Measurements from ENCODE around the gene GPR141.

GPR141 gene

DNA sequence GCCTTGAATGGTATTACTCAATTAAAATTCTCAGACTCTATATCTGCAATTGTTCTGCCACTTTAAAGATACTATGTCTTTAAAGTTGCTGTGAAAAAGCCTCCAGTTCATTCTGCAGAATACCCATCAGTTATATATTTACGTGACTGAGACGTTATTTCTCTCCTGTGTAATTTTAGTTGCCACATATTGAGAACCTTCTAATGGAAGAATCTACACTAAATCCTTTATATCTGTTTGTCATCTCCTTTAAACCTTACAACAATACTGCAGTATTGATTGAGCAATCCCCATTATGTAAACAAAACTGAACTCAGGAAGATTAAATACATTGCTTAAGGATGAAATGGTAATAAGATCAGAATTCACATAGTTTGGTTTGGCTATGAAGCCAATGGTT, 30.0 kb downstream of the GPR141 start:
- H3K36me3 ChIP-seq (ENCODE audit: low read depth): no peaks in the 10 kb centered on the region
- H3K4me3 ChIP-seq (ENCODE audit: severe bottlenecking): no peak overlapping the region
- DNase-seq (ENCODE audit: low spot score): no peak
- H3K27ac ChIP-seq (ENCODE audit: poor library complexity, severe bottlenecking): peak overlapping the region; percentile 17
- ATAC-seq (ENCODE audit: low read depth): peak; percentile 68
- no peak for TF ChIP-seq CTCF (IDR thresholded peaks at IDR 0.05; ENCODE audit: poor library complexity, severe bottlenecking)
- H3K9me3 ChIP-seq (ENCODE audit: severe bottlenecking): no peaks in the 10 kb centered on the region
- no peaks in the 10 kb centered on the region for H3K27me3 ChIP-seq (ENCODE audit: insufficient read depth, poor library complexity, severe bottlenecking)
- H3K4me1 ChIP-seq (ENCODE audit: insufficient read depth, poor library complexity, severe bottlenecking): peaks cover 10% of the 10 kb centered on the region

DNA sequence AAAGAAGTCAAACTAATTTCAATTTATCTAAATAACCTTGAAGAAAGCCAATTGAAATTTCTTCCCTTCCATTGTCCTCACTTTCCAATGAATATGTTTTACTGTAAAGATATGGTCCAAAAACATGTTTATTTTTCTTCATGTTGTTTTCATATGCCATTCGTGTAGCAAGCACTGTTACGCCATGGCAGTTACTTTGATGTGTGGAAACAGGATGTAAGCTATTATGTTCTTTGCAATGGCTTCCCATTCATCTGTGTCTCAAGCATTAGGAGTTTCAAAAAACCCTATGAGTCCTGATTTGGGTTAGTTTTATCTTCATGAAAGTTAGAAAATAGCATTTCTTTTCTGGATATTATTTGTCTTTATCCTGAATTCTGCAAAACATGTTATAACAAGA, 31.0 kb downstream of the GPR141 start:
- Histone ChIP-seq H3K4me3 (ENCODE audit: severe bottlenecking) (no peak overlapping the region), H3K4me1 (ENCODE audit: insufficient read depth, poor library complexity, severe bottlenecking) (peaks cover 10% of the 10 kb centered on the region), H3K27me3 (ENCODE audit: insufficient read depth, poor library complexity, severe bottlenecking) (no peaks in the 10 kb centered on the region), H3K27ac (ENCODE audit: poor library complexity, severe bottlenecking) (no peak overlapping the region), H3K36me3 (ENCODE audit: low read depth) (no peaks in the 10 kb centered on the region), H3K9me3 (ENCODE audit: severe bottlenecking) (no peaks in the 10 kb centered on the region)
- ATAC-seq (ENCODE audit: low read depth) (no peak), DNase-seq (ENCODE audit: low spot score) (no peak)
- no peak for TF ChIP-seq CTCF (IDR thresholded peaks at IDR 0.05; ENCODE audit: poor library complexity, severe bottlenecking)

- Histone ChIP-seq H3K27me3 (ENCODE audit: insufficient read depth, poor library complexity, severe bottlenecking) (no peaks in the 10 kb centered on the region), H3K9me3 (ENCODE audit: severe bottlenecking) (no peaks in the 10 kb centered on the region), H3K36me3 (ENCODE audit: low read depth) (no peaks in the 10 kb centered on the region), H3K27ac (ENCODE audit: poor library complexity, severe bottlenecking) (no peak overlapping the region), H3K4me3 (ENCODE audit: severe bottlenecking) (no peak overlapping the region), H3K4me1 (ENCODE audit: insufficient read depth, poor library complexity, severe bottlenecking) (peaks cover 7% of the 10 kb centered on the region)
- ATAC-seq (ENCODE audit: low read depth) (no peak), DNase-seq (ENCODE audit: low spot score) (no peak)
- TF ChIP-seq CTCF (IDR thresholded peaks at IDR 0.05; ENCODE audit: poor library complexity, severe bottlenecking): no peak
Observed at GRCh38 chr7:37718585-37718984, 35.0 kb downstream of the GPR141 start.

GRCh38 chr7:37719077-37719476, 35.5 kb downstream of the GPR141 start:
- Histone ChIP-seq H3K4me1 (ENCODE audit: insufficient read depth, poor library complexity, severe bottlenecking) (peaks cover 2% of the 10 kb centered on the region), H3K36me3 (ENCODE audit: low read depth) (no peaks in the 10 kb centered on the region), H3K27me3 (ENCODE audit: insufficient read depth, poor library complexity, severe bottlenecking) (no peaks in the 10 kb centered on the region), H3K27ac (ENCODE audit: poor library complexity, severe bottlenecking) (no peak overlapping the region), H3K4me3 (ENCODE audit: severe bottlenecking) (no peak overlapping the region), H3K9me3 (ENCODE audit: severe bottlenecking) (no peaks in the 10 kb centered on the region)
- no peak for ATAC-seq (ENCODE audit: low read depth)
- no peak for DNase-seq (ENCODE audit: low spot score)
- no peak for TF ChIP-seq CTCF (IDR thresholded peaks at IDR 0.05; ENCODE audit: poor library complexity, severe bottlenecking)

DNA sequence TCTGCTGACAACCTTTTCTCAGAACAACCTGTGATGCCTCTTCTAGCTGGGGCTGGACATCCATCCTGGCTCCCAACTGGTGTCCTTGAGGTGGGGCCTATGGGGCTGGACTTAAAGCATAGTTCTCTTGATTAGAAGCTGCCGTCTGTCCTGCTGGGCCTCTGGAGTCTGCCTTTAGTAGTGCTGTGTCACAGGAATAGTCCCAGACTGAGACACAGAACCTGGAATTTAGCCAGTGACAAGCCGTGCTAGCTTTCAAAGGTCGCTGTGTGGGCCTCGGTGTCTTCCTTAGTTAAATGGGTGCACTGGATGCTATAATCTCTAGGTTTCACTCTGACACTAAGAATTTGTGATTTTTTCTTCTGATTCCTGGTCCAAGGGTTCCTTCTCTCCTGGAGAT, 41.2 kb downstream of the GPR141 start:
- H3K36me3 ChIP-seq (ENCODE audit: low read depth): no peaks in the 10 kb centered on the region
- H3K4me3 ChIP-seq (ENCODE audit: severe bottlenecking): no peak overlapping the region
- no peak overlapping the region for H3K27ac ChIP-seq (ENCODE audit: poor library complexity, severe bottlenecking)
- ATAC-seq (ENCODE audit: low read depth) (no peak), DNase-seq (ENCODE audit: low spot score) (no peak)
- TF ChIP-seq CTCF (IDR thresholded peaks at IDR 0.05; ENCODE audit: poor library complexity, severe bottlenecking): no peak
- no peaks in the 10 kb centered on the region for H3K27me3 ChIP-seq (ENCODE audit: insufficient read depth, poor library complexity, severe bottlenecking)
- H3K4me1 ChIP-seq (ENCODE audit: insufficient read depth, poor library complexity, severe bottlenecking): peaks cover 15% of the 10 kb centered on the region
- no peaks in the 10 kb centered on the region for H3K9me3 ChIP-seq (ENCODE audit: severe bottlenecking)
